ENCODE measurements around the gene ARHGEF12.

ARHGEF12 gene

DNA sequence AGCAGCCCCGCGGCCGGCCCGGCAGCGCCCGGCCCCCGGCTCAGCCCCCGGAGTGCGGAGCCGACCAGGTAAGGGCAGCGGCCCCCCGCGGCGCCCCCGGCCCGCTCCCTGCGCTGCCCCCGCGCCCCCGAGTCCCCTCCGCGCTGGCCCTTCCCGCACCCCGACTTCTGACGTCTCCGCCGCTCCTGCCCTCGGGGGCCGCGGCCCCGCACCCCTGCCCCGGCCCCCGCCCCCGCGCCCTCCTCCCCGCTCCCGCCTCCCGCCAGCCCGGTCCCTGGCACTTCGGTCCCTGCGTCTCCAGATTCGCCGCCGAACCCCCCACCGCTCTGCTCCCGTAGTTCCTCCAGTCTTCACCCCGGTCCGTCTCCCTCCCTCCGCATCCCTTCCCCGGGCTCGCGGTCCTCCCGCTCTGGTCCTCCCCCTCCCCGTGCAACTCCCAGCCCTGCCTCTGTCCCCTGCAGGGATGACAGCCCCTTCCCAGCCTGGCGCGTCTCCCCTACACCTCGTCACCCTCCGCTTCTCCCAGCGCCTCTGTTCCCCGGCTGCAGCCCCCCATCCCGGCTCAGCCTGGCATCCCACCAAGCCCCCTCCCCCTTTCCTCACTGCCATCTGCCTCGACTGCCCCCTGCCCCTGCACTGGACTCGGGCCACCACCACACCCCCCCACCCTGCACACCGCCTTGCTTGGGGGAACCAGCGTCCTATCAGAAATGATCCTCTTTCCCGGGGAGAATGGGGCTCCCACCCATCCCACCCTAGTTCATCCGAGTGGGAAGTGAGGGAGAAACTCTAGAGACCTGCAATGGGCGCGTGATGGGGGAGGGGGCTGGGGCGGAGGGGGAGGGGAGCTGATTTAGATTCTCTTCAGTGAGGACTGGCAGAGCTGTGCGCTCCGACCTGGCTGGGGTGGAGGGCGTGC lies 175.9 kb downstream of the ARHGEF12 start:
- H3K4me3 Mint-ChIP-seq: peak overlapping the region; percentile 60
- H3K4me1 Mint-ChIP-seq: peaks cover 6% of the 10 kb centered on the region
- H3K27ac Mint-ChIP-seq: no peak overlapping the region
- H3K36me3 Mint-ChIP-seq: no peaks in the 10 kb centered on the region
- peaks cover 89% of the 10 kb centered on the region for H3K27me3 Mint-ChIP-seq
- ATAC-seq: no peak
- H3K9me3 Mint-ChIP-seq: no peaks in the 10 kb centered on the region

DNA sequence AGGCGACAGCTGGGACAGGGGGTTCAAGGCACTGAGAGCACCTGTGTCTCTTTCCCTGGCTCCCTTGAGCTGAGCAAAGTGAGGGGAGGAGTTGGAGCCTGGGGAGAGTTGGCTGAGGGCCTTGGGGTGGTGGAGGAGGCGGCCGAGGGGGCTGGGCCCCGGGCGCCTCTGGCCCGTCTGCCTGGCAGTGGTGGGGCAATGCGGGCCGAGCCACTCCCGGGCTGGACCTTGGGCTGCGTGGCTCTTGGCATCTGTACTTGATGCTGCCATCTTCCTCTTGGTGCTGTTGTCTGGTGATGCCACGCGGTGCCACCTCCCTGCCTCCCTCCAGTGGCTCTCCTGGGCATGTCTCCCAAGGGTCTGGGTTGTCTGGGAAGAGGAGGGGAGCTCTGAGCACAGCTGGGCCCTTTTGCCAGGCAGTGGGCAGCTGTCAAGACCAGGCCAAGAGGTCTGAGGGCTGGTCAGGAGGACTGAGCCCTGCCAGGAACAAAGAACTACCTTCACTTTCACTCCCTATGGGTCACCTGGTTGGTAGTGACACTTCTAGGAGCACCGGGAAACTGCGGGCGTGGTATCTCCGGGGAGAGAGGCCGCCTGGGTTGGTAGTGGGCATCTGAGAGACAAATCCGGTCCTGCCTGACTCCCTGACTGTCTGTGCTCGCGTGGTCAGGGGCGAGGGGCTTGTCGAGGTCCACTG lies 176.7 kb downstream of the ARHGEF12 start:
- peak overlapping the region; percentile 15 for H3K4me3 Mint-ChIP-seq
- H3K4me1 Mint-ChIP-seq: peaks cover 6% of the 10 kb centered on the region
- ATAC-seq: no peak
- no peaks in the 10 kb centered on the region for H3K36me3 Mint-ChIP-seq
- H3K27ac Mint-ChIP-seq: no peak overlapping the region
- H3K9me3 Mint-ChIP-seq: no peaks in the 10 kb centered on the region
- H3K27me3 Mint-ChIP-seq: peaks cover 81% of the 10 kb centered on the region

DNA sequence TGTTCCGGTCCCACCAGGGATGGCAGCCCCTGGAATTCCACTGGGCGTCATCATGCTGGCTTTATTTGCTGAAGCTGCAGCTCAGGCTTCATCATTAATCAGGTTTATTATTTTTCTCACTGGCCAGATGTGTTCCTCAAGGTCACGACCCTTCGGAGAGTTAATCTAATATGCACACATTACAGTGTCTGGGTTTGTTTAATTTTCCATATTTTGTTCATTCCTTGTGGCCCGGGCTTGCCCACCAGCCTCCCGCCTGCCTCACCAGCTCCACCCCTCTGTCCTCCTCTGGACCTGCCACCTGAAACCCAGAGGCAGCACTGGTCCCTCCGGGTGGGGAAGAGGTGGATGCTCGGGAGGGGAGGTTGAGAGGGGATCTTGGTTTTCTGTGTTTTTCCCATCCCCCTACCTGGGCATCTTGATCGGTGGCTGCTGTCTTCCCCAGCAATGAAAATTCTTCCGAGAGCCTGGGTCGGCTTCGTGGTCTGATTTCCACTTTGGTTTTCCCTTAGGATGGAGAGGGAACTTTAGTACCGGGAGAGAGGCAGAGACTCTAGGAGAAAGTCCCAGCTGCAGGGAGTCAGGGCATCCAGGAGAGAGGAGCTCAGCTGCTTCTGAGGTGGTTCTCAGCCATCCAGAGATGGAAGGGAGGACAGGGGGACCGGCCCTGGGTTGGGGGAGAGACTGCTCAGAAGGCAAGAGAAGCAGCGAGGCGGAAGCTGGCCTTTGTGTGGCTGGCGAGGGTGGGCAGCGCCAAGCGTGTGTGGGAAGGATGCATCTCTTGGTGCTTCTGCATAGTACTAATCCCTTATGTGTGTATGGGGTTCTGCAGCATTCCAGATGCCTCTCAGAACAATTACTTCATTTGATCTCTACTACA lies 177.5 kb downstream of the ARHGEF12 start:
- no peak overlapping the region for H3K27ac Mint-ChIP-seq
- H3K4me1 Mint-ChIP-seq: peaks cover 6% of the 10 kb centered on the region
- no peaks in the 10 kb centered on the region for H3K9me3 Mint-ChIP-seq
- H3K36me3 Mint-ChIP-seq: no peaks in the 10 kb centered on the region
- H3K27me3 Mint-ChIP-seq: peaks cover 73% of the 10 kb centered on the region
- no peak for ATAC-seq
- no peak overlapping the region for H3K4me3 Mint-ChIP-seq

DNA sequence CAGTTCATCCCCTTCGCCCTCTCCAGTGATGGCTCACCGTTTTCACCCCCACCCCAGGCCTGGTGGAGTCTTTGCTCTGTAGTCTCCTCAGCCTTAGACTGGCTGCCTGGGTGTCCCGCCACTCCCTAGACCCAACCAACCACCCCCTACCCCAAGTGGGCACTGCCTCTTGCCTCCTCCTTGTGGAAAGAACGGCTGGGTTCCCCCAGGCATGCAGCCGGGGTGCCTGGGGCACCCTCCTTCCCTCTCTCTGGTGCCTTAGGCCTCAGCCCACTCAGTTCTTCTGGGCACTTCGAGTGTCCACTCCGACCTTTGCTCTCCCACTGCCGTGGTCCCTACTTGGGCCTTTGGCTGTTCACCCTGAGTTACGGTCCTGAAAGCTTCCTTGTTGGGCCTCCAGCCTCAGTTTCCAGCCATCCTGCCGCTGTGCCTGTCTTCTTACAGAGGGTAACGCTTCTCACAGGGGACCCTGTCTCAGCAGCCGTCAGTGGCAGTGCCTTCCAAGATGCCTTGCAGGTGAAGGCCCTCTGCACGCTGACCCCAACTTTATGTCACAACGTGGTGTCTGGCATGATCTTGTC lies 178.4 kb downstream of the ARHGEF12 start:
- H3K27ac Mint-ChIP-seq: no peak overlapping the region
- no peak for ATAC-seq
- no peaks in the 10 kb centered on the region for H3K9me3 Mint-ChIP-seq
- H3K36me3 Mint-ChIP-seq: no peaks in the 10 kb centered on the region
- H3K27me3 Mint-ChIP-seq: peaks cover 65% of the 10 kb centered on the region
- peaks cover 6% of the 10 kb centered on the region for H3K4me1 Mint-ChIP-seq
- H3K4me3 Mint-ChIP-seq: no peak overlapping the region

DNA sequence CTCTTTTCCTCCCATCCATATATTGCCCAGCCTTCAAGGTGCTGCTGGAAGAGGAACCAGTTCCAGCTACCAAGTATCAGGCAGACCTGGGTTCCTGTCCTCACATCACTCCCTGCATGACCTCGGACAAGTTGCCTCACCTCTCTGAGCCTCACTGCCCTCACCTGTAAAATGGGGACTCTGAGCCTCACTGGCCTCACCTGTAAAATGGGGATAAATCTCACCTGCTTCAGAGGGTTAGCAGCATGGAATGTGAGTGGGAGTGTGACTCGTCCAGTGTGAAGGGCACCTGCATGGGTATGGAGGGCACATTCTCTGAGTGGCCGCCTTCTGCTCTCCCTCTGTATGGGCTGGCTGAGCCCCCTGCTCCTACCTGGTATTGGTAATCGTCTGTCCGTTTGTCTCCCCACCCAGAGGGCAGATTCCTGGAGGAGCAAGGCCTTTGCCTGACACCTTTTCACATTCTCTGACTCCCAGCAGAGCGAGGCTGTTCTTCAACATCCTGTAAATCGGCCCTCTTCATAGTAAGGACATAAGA lies 179.0 kb downstream of the ARHGEF12 start:
- Mint-ChIP-seq H3K4me1 (peaks cover 6% of the 10 kb centered on the region), H3K36me3 (no peaks in the 10 kb centered on the region), H3K9me3 (no peaks in the 10 kb centered on the region), H3K4me3 (no peak overlapping the region), H3K27ac (no peak overlapping the region), H3K27me3 (peaks cover 64% of the 10 kb centered on the region)
- ATAC-seq: no peak

DNA sequence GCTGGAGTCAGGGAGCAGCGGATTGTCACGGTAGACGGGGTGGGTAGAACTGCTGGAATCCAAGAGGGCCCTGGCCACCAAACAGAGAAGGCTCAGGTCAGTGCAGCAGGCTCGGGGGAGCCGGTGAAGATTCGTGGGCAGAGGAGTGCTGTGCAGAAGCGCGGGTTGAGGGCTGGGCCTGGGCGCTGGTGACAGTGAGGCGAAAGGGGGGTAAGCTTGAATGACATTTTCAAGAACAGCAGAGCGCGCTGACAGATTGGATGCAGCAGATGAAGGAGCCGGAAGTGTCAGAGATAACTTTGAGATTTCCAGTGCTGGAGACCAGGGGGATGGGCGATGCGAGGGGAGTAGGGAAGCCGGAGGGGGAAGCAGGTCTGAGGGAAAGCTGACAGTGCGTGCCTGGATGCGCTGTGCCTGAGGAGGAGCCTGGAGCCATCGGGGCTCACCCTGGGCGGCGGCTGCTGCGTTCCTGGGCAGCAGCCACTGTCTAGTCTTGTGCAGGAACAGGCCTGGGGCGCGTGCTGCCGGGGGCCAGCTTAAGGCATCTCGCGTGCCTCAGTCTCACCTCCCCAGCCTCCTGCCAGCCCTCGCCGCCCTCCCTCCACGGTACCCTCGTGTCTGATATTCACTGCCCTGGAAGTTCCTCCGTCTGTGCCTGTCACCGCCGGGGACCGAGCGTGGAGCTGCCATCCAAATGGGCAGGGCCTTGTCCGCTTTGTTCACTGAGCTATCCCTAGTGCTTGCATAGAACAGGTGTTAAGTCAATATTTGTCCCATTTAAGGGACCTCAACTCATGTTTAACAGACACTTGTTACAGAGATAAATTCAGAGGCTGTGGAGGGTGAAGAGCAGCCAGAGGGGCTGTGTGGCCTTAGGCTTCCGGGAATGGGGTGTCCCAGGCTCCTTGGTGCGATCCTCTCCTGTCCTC lies 180.5 kb downstream of the ARHGEF12 start:
- ATAC-seq: no peak
- Mint-ChIP-seq H3K36me3 (no peaks in the 10 kb centered on the region), H3K4me1 (no peaks in the 10 kb centered on the region), H3K4me3 (no peak overlapping the region), H3K27me3 (peaks cover 55% of the 10 kb centered on the region), H3K9me3 (no peaks in the 10 kb centered on the region), H3K27ac (no peak overlapping the region)

DNA sequence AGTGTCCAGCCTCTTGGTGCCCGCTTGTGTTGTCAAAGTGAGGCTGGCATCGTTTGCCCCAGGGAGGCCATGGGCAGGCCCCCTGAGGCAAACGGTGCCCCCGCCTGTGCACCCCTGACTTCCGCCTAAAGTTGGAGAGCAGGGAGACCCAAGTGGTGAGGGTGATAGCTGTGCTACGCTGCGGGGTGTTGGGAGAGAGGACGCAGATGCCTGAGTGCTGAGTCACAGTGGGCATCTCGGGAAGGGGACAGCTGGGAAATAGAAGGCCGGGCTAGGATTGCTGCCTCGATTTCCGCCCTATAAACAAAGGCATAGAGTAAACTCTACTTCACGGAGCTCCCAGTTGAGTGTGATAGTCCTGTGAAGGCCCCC lies 181.2 kb downstream of the ARHGEF12 start:
- no peak overlapping the region for H3K4me3 Mint-ChIP-seq
- H3K9me3 Mint-ChIP-seq: no peaks in the 10 kb centered on the region
- H3K27me3 Mint-ChIP-seq: peaks cover 59% of the 10 kb centered on the region
- peak; percentile 2 for ATAC-seq
- no peaks in the 10 kb centered on the region for H3K36me3 Mint-ChIP-seq
- H3K4me1 Mint-ChIP-seq: no peaks in the 10 kb centered on the region
- no peak overlapping the region for H3K27ac Mint-ChIP-seq

DNA sequence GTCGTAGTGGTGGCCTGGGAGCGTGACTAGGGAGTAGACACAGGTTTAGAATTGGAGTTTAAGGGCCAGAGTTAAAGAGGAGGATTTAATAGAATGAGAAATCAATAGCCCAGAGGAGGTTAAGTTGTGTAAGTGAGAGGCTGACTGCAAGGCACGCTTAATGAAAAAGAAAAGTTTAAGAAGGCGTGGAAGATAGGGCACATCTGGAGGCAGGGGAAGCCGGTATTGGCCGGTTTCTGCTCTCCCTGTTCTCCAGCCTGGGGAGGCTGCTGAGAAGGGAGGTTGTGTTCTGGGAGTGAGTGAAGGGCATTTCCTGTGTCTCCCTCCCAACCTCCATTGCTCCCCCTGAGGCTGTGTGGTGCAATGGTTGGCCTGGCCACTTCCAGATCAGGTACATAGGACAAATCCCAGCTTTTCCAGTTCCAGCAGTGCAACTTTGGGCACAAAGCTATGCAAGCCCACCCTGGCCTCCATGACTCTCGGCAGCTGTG lies 181.6 kb downstream of the ARHGEF12 start:
- H3K27me3 Mint-ChIP-seq: peaks cover 59% of the 10 kb centered on the region
- no peak for ATAC-seq
- H3K4me1 Mint-ChIP-seq: no peaks in the 10 kb centered on the region
- no peak overlapping the region for H3K27ac Mint-ChIP-seq
- H3K9me3 Mint-ChIP-seq: no peaks in the 10 kb centered on the region
- H3K4me3 Mint-ChIP-seq: no peak overlapping the region
- H3K36me3 Mint-ChIP-seq: no peaks in the 10 kb centered on the region

DNA sequence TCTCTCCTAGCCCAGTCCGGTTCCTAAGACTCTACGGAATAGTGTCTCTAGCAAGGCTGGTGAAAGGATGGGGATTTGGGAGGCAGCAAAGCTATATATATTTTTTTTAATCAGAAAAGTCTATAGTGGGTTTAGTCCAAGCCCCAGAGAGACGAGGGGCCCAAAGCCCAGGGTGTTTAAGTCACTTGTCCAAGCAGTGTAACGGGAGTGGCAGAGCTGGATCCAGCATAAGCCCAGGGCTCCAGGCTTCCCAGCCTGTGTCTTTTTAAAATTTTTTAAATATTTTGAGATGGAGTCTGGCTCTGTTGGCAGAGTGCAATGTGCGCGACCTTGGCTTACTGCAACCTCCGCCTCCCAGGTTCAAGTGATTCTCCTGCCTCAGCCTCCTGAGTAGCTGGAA lies 182.1 kb downstream of the ARHGEF12 start:
- peaks cover 59% of the 10 kb centered on the region for H3K27me3 Mint-ChIP-seq
- no peak for ATAC-seq
- no peak overlapping the region for H3K4me3 Mint-ChIP-seq
- H3K36me3 Mint-ChIP-seq: no peaks in the 10 kb centered on the region
- no peaks in the 10 kb centered on the region for H3K9me3 Mint-ChIP-seq
- H3K4me1 Mint-ChIP-seq: no peaks in the 10 kb centered on the region
- no peak overlapping the region for H3K27ac Mint-ChIP-seq

DNA sequence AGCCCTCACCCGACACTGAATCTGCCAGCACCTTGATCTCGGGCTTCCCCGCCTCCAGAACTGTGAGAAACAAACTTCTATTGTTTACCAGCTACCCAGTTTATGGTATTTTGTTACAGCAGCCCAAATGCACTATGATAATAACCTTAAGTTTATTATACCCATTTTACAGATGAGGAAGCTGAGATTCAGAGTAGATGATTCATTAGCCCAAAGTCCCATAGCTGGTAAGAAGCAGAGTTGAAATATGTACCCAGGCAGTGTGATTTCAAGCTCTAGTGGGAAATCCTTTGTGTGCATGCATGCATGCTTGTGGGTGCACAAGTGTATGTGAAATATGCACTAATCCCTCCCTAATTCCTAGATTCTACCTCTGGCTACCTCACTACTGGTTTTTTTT lies 183.3 kb downstream of the ARHGEF12 start:
- H3K27me3 Mint-ChIP-seq: peaks cover 55% of the 10 kb centered on the region

DNA sequence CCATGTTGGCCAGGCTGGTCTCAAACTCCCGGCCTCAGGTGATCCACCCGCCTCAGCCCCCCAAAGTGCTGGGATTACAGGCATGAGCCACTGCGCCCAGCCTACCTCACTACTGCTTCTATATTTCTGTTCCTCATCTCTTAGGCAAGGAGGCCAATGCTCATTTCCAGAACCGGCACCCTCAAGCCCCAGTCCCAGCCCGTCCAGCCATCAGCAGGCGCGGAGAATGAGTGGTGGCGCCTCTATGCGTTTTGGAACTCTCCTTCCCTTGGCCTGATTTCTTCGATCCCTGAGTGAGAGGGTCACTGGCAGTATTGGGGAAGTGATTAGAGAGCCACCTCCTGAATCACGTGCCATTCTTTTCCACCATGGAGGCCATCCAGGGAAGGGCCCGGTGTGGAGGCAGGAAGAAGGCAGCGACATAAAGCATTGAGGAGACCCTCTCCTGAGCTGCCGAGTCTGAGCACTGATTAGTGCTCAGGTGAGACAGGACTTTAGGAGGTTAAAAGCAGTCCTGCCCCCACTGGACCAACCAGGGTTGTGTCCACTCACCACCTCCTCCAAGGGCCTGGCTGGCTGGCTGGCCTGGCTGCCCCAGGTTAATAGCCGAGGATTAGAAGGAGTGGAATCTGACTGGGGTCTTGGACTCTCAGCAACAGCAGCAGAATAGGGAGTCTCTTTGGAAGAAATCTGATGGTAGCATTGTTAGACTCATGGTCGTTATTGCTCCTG lies 184.0 kb downstream of the ARHGEF12 start:
- no peak overlapping the region for H3K27ac Mint-ChIP-seq
- H3K4me3 Mint-ChIP-seq: no peak overlapping the region
- no peaks in the 10 kb centered on the region for H3K9me3 Mint-ChIP-seq
- no peak for ATAC-seq
- no peaks in the 10 kb centered on the region for H3K4me1 Mint-ChIP-seq
- H3K27me3 Mint-ChIP-seq: peaks cover 55% of the 10 kb centered on the region
- no peaks in the 10 kb centered on the region for H3K36me3 Mint-ChIP-seq

More for the DNA sequence above, 183.3 kb downstream of the ARHGEF12 start:
- Mint-ChIP-seq H3K9me3 (no peaks in the 10 kb centered on the region), H3K36me3 (no peaks in the 10 kb centered on the region), H3K4me3 (no peak overlapping the region), H3K4me1 (no peaks in the 10 kb centered on the region), H3K27ac (no peak overlapping the region)
- ATAC-seq: no peak

DNA sequence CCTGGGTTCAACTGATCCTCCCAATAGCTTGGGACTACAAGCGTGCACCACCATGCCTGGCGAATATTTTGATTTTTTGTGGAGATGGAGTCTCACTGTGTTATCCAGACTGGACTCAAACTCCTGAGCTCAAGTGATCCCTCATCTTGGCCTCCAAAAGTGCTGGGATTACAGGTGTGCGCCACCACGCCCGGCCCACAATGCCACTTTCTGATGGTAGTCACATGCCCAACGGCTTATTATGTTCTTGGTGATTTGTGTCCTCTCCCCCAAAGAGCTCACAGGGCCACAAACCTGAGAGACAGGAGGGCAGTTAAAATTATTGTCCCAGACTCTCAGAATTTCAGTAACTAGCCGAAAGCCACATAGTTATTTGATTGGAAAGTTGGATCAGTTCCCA lies 185.0 kb downstream of the ARHGEF12 start:
- Mint-ChIP-seq H3K4me3 (no peak overlapping the region), H3K36me3 (no peaks in the 10 kb centered on the region), H3K4me1 (no peaks in the 10 kb centered on the region), H3K9me3 (no peaks in the 10 kb centered on the region), H3K27me3 (peaks cover 55% of the 10 kb centered on the region), H3K27ac (no peak overlapping the region)
- no peak for ATAC-seq

DNA sequence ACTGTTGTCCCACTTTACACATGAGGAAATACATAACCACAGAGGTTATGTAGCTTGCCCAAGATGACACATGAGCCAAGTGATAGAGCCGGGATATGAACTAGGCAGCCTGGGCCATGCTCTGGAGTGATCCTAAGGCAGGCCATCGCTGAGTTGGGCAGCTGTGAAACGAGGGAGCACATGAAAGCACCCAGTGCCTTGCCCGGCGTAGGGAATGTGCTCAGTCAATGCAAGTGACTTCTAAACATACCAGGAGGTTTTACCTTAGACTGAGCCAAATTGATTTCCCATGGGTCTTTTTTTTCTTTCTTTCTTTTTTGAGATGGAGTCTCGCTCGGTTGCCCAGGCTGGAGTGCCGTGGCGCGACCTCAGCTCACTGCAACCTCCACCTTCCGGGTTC lies 185.8 kb downstream of the ARHGEF12 start:
- Mint-ChIP-seq H3K4me3 (no peak overlapping the region), H3K27ac (no peak overlapping the region), H3K27me3 (peaks cover 58% of the 10 kb centered on the region), H3K9me3 (no peaks in the 10 kb centered on the region), H3K36me3 (no peaks in the 10 kb centered on the region), H3K4me1 (no peaks in the 10 kb centered on the region)
- no peak for ATAC-seq
